Colon (tissue), 2 donors: ENCODE measurements around the gene CIROP.

ENCODE experiments used
- FAIRE-seq: peaks from 2 replicates; lab custom pipeline; 2012; peaks lifted over from hg19 to GRCh38; lab: Jason Lieb, UNC
- donor health status: control.
- donor health status: control.

The CIROP gene

DNA sequence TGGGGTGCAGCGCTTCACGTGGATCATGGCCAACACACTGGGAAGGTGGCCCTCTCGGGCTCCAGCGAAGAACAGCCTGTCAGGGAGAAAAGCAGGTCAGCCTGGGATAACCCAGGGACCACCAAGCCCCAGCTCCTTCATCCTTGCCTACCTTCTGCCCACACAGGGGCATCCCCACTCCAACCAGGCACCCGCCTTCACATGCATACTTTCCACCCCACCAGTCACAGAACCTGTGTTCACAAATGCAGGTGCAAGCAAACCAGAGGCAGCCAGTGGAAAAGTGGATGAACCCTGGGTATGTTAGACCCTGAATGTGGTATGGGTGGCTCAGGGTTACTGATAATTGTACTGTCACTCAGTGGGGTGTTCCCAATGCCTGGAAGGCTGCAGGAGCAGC is 26.7 kb upstream of the CIROP start:
- FAIRE-seq: no peak

GRCh38 chr14:23130871-23131270 is 26.1 kb upstream of the CIROP start:
- FAIRE-seq: no peak

GRCh38 chr14:23129759-23130316 is 25.0 kb upstream of the CIROP start:
- FAIRE-seq: no peak

DNA sequence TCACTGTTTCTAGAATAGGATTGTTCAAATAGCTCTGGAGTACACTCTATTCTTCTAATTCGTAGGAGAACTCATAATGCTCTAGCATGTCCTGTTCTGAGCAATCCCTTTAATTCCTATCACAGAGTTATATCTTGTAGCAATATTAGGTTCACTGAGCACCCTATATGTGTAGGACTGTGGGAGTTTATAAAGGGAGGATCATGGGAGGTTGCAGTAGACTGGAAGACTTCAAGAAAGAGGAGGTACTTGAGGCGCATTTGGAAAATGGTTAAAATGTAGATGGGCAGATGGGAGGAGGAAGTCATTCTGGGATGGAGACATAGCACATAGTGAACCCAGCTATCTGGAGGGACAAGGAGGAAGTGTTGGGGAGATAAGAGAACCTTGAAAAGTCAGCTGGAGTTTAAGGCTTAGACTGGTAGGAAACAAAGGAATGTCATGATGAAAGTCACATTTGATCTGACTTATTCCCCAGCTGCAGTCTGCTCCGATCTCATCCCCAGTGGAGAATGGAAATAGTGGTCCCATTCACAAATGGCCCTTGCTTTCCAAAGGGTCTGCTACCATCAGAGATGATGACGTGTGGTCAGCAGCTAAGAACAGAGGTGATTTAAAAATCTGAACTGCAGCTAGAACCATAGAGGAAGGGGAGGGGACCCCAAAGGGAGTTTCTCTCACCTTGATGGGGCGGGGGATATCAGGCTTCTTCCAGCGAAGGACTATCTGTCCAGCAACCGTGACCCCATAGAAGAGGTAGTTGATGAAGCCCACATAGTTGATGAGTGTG is 24.4 kb upstream of the CIROP start:
- FAIRE-seq: no peak

GRCh38 chr14:23127861-23128260 is 23.1 kb upstream of the CIROP start:
- FAIRE-seq: no peak

DNA sequence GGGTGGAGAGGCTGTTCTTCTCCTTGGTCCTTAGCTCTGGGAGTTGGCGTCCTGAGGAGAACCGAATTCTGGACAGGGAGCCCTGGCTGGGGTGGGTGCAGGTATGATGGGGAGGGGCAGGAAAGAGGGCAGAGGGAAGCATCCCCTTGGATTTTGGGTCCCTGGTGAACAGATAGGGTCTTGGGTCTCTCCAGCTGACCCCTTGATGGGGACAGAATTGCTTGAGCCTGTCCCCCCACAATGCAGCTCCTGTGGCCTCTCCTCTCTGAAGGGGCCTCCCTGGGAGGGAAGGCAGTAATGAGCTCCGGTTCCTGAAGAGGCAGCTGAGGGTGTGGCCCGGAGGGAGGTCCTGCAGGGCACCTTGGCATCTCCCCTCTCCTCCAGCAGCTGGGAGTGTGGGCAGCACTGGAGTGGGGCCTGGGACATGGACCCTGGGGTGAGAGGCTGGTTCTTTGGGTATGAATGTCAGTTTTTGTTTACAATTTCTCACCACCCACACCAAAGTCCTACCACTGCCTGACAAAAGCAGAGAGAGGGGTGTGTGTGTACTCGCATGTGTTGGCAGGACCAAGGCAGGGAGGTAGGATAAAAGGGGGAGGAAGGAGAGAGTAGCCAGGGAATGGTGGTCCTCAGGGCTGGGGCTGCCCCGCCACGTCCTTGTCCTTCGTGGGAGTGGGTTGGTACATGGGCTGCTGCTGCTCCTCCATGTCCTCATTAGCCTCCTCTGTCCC is 21.9 kb upstream of the CIROP start:
- no peak for FAIRE-seq

DNA sequence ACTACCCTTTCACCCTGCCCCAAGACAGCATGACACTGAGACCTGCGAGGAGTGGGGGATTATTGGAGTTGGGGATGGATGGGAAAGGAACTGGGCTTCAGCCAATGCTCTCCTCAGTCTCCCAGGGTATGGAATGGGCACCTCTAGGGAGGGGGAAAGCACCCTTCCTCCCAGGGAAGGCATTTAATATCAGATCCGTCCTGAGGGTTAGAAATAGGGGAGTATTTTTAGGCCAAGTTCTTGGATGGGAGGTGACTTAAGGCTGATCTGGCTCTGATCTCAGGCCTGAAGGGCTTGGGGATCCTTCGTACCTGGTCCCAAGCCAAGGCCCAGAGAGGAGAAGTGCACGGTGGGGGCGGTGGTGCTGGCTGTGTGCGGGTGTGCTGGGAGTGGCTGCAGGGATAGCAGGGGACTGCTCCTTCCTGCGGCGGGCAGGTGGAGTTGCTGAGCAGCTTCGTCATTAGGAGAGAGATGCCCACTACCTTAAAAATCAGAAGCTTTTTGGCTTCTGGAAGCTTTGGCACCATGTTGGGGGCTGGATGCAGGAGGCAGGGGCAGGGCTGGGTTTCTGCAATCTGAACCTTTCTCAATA is 21.2 kb upstream of the CIROP start:
- FAIRE-seq: no peak

- FAIRE-seq: no peak
Measured at GRCh38 chr14:23125011-23125410, 20.2 kb upstream of the CIROP start.

DNA sequence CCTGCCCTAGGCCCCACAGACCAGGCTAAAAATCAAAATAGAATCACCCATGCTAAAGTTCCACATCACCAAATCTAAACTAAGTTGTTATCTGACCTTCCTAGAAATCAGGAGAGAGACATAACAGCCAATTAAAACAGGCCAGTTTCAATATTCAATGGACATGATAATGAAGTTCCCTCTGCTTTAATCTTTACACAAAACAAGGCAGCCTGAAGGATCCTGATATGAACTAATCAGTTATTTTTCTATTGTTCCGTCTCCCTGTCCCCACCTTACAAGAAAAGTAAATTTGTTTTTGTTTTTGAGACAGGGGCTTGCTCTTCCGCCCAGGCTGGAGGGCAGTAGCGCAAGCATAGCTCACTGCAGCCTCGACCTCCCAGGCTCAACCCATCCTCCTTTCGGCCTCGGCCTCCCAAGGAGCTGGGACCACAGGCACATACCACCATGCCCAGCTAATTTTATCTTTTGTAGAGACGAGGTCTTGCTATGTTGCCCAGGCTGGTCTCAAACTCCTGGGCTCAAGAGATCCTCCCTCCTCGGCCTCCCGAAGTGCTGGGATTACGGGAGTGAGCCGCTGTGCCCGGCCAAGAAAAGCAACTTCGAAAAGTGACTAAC is 19.7 kb upstream of the CIROP start:
- no peak for FAIRE-seq

- no peak for FAIRE-seq
Measured at GRCh38 chr14:23123419-23123818, 18.6 kb upstream of the CIROP start.

GRCh38 chr14:23122086-23122485 is 17.3 kb upstream of the CIROP start:
- FAIRE-seq: no peak

- no peak for FAIRE-seq
Measured at GRCh38 chr14:23121361-23121771, 16.6 kb upstream of the CIROP start.

GRCh38 chr14:23120541-23121251 is 15.9 kb upstream of the CIROP start:
- no peak for FAIRE-seq

DNA sequence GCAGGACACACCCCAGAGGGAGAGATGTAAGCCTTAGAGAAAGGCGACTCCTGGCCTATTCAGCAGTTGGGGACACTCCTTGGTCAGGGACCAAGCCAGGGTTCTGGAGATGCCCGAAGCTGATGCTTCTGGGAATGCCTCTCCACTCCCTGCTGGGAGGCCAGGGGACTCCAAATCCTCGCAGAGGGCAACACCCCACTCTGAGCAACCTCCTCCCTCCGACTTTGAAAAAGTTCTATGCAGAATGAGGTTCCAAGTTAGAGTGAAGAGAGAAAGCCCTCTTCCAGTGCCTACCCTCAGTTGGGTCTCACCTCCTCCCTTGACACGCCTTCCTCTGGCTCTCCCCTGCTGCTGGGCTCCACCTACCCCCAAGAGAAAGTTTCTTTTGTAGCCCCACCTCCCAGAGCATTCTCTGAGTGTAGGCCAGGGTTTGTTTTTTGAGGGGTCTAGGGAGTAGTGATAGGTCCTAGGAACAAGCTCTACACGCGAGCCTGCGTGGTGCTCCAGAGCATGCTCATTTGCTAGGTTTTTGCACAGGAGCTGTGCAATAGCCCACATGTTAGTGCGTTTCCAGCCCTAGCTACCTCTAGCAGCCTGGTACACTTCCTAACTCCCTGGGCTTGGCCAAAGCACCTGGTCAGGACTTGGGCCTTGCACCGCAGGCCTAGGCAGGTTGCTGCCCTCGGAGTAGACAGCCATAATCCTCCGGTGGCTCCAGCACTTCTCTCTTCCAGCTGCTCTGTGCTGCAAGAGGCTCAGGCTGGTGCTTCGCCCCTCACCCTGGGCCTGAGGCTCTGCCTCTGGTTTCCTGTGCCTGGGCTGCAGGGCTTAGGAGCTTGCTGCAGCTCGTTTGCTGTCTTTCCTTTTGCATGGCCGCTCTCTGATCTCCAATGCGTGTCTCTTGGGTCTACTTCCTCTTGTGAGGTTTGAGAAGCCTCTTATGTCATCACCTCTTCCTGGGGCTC is 14.9 kb upstream of the CIROP start:
- no peak for FAIRE-seq

DNA sequence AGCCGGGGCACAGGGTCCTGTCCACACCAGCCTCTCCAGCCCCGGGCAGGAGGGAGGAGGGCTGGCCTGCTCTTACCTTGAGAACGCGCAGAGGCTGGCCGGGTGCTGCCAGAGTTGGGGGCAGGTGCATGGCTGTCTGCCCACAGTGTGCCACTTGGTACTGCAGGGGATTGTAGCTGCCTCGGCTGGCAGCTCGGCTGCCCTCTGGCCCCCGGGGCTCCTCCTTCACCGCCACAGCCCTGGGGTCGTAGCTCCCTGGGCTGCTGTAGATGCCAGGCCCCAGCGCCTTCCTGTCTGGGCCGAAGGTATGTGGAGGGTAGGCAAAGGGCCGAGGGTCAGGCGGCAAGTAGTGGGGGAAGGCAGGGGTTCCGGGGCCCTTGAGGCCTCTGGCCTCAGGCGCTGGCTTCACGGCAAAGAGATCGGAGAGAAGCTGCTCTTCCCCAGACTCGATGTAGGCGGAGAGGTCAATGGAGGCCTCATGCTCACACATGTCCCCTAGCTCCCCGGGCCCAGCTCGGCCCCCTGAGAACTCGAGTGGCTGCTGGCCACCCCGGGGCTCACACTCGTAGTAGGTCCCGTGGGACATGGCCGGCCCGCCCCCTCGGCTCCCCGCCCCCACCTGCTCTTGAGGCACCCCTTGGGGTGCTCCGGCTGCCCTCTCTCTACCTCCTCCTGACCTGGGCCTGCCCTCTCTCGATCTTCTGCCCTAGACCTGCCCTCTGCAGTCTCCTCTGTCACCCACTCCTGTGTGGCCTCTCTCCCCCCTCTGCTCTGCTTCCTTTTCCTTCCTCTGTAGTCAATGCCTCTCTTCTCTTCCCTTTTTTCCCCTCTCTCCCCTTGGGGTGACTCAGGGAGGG is 13.9 kb upstream of the CIROP start, which contains the start of gene CEBPE:
Gene CEBPE, minus strand, starts transcription at position 750 of the 857 bp plus-strand sequence. Its CDS starts 164 bp downstream, at position 586.
- FAIRE-seq: no peak

GRCh38 chr14:23117371-23118020 is 12.7 kb upstream of the CIROP start:
- no peak for FAIRE-seq

- FAIRE-seq: no peak
Measured at GRCh38 chr14:23115918-23116317, 11.1 kb upstream of the CIROP start.

DNA sequence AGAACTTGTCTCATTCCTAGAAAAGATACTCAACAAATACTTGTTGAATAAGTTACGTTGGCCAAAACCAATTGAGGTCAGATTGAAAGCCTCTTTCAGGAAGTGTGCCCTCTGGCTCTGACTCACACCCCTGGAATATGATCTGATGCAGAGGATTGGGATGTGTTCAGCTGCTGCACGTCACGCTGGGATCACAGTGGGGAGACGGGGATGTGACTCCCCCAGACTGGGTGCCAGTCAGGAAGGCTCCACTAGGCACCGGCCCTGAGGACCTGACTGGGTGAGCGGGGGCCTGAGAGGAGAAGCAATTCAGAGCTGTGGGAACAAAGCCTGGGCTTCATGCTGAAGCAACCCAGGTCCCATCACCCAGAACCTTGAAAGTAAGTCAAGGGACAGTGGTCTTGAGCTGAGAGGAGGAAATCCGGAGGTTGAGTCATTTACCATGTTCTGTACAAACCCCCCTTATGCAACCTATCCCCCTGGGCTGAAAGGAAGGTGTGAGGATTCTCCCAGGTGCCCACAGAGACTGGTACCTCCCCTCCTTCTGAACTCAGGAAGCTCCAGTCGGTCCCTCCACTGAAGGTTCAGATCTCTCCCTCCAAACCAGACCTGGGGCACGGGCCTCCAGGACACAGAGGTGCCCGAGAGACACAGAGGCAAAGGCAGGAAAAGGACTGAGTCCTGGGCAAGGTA is 10.4 kb upstream of the CIROP start:
- no peak for FAIRE-seq
